Measurements from ENCODE around the gene ARHGAP24.

The ARHGAP24 gene

GRCh38 chr4:85474818-85475630 lies at the start of gene ARHGAP24:
ARHGAP24 (plus strand) TSS chr4:85475150.
- DNase-seq (ENCODE audit: low spot score): peak; percentile 60

- DNase-seq (ENCODE audit: low spot score): no peak
These were observed 48.6 kb upstream of the ARHGAP24 start for GRCh38 chr4:85426366-85426765.

GRCh38 chr4:85427123-85427522 lies 47.8 kb upstream of the ARHGAP24 start:
- no peak for DNase-seq (ENCODE audit: low spot score)

GRCh38 chr4:85430226-85430625 lies 44.7 kb upstream of the ARHGAP24 start:
- DNase-seq (ENCODE audit: low spot score): no peak

DNA sequence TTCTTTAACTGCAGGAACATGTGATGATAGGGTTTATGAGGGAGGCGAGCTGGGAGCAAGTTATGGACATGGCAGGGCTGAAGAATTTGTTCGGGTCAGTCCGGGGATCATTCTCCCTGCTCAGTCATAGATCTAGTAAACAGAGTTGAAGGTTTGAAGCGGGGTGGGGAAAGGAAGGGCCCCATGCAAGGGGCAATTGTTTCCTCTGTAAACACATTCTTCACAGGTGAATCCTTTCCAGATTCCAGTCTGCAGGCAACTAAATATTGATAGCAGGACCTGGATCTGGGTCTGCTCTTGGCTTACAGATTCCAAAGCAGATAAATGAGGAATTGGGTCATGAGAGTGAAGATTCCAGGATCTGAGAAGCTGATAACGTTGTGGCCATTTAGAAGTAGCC lies 44.3 kb upstream of the ARHGAP24 start:
- DNase-seq (ENCODE audit: low spot score): no peak

- DNase-seq (ENCODE audit: low spot score): no peak
These were observed 43.8 kb upstream of the ARHGAP24 start for GRCh38 chr4:85431156-85431555.

DNA sequence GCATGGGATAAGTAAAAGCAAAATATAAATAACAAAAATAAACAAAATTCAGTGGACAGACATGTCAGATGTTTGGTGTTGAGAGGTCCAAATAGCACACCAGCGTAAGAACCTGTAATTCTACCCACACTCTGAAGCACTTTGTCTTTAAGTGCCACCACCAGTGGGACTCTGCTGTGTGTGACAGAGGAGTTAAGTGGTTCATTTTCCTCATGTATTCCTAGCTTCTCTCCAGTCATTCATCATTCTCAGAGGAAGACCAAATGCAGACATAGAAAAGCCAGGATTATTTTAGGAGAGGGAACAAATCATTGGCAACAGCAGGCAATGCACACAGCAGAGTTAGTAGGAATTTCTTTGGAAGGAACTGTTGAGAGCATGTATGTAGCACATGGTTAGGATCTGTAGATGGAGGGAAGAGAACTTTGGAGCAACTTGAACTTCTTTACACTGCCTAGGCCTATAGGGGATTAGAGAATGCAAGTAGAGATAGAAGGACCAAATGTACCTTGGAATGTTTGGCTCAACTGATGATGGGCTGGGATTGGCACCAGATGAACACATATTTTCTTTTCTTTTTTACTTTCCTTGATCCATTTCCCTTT lies 43.0 kb upstream of the ARHGAP24 start:
- no peak for DNase-seq (ENCODE audit: low spot score)

GRCh38 chr4:85445050-85445639 lies 29.8 kb upstream of the ARHGAP24 start:
- peak; percentile 3 for DNase-seq (ENCODE audit: low spot score)

GRCh38 chr4:85446141-85446861 lies 28.6 kb upstream of the ARHGAP24 start:
- no peak for DNase-seq (ENCODE audit: low spot score)

GRCh38 chr4:85448906-85449890 lies 25.8 kb upstream of the ARHGAP24 start:
- DNase-seq (ENCODE audit: low spot score): no peak

- DNase-seq (ENCODE audit: low spot score): no peak
These were observed 22.8 kb upstream of the ARHGAP24 start for GRCh38 chr4:85452058-85452731.

DNA sequence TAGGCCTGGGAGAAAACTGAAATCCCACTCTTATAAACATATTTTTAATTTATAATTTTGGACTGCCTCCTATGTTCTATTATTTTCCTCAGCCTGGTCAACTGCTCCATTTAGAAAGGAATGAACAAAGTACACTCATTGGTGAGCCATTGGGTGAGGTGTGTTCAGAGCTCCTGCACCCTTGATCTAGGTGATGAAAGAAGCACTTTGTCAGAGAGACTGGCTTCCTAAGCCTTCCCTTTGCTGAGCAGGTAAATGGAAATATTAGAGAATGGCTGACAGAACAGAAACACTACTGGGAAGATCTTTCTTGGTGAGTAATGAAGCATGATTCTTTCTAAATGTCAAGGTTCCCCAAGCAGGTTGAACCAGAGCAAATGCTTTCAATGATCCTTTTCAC lies 19.0 kb upstream of the ARHGAP24 start:
- no peak for DNase-seq (ENCODE audit: low spot score)

DNA sequence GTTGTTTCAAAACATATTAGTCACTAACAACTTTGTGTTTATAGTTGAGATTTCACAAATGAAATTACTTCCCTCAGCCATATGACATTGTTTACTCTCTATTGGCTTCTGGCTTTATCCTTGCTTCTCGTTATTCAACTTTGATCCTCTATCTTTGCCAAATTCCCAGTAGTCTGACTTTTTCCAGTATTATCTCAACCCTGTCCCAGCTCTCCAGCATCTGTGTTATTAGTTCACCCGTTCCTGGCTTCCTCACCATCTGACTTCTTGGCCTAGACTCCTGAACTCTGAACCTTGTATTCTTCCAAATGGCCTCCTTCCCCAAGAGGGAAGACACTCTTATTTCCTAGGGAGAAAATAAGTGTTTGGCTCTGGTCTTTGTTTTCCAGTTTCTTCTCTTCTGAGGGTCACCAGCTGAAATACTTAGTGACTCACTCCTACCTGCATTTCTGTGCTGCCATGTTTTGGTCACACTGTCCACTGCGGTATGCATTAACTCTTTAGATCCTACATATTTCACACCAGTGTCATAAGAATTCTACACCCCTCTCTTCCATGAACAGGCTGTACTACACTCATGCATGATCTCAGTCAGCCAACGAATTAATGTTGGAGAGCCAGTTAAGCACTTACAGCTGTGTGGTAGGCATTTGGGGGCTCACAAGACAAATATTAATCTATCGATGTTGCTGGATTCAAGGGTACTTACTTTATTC lies 17.0 kb upstream of the ARHGAP24 start:
- DNase-seq (ENCODE audit: low spot score): no peak

DNA sequence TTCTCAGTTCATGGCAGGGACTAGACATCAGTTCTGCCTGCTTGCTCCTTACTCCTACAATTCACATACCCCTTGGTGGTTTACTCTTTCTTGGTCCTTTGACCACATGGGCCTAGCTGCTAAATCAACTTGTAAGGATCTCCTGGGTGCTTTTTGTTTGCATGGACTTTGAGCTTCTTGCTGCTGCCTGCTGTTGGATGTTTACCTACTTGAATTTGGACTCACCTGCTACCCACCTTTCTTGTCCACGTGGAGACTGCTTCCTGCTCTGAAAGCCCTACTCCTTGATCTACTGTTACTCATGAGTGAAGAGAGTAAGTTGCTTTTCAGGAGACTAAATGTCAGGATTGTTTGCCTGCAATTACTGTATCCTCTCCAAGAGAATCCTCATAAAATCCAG lies 15.2 kb upstream of the ARHGAP24 start:
- DNase-seq (ENCODE audit: low spot score): no peak

- DNase-seq (ENCODE audit: low spot score): no peak
These were observed 594 bp upstream of the ARHGAP24 start for GRCh38 chr4:85474356-85474755.

DNA sequence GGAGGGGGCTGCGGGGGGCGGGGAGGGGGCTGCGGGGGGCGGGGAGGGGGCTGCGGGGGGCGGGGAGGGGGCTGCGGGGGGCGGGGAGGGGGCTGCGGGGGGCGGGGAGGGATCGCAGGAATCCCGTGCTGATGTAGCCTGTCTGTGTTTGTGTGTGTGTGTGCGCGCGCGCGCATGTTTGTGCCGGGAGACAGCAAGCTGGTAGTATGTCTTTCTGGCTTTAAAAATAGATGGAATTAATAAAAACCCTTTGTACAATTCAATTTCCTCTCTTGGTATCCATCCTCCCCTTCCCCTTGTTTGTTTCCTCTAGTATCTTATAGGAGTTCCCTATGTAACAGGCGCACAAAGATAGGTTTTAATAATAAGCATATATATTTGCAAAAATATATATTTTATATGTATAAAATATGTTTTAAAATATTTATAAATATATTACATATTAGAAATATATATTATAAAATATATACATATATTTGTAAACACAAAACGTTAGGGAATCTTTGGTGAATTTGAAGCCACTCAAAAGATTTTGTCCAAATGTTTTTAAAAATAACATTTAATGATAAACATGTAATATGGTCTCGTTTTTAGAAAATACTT lies 782 bp downstream of the ARHGAP24 start:
- DNase-seq (ENCODE audit: low spot score): no peak

- no peak for DNase-seq (ENCODE audit: low spot score)
These were observed 1.4 kb downstream of the ARHGAP24 start for GRCh38 chr4:85476381-85476780.

DNA sequence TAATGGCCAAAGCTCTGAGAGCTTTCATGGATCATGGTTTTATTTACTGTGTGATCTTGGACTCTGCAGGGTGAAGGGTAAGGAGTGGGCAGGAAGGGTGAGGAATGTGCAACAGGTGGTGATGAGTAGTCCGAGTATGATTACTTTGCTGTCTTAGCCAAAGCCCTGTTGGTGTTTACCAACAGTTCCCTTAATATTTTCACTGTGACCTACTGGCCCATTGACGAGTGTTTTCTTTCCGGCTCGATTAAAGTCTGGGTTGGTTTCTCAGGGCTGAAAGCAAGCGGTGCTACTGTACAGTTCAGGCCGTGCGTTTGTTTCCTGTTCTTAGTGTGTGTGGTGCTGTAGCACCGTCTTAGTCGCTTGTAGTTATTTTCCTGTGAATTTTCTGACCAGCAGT lies 2.6 kb downstream of the ARHGAP24 start:
- peak; percentile 4 for DNase-seq (ENCODE audit: low spot score)

GRCh38 chr4:85478576-85478975 lies 3.6 kb downstream of the ARHGAP24 start:
- DNase-seq (ENCODE audit: low spot score): no peak

All from Ammon's horn (tissue), 1 donor.